CD14-positive monocyte (primary cell): ENCODE results near the gene ANO7. TPM values are rescaled to one million over a fixed set of nuclear protein-coding genes. Genes with fewer than 3 reads are reported as not detected.

Experiments
- DNase-seq, 3 donors: peaks; one replicate each; pipeline ENCODE4 v3.0.0-alpha.2; 2011 to 2022
- H2AFZ ChIP-seq: 2 replicates; pipeline ENCODE4 v1.6.0; 2012; ENCODE audit warnings: mild to moderate bottlenecking, low read depth, low read length, inconsistent platforms; ENCODE audit not compliant: insufficient read depth, poor library complexity, severe bottlenecking
- H3K27ac ChIP-seq, 2 donors: 1 replicate in 1 of 2; 2 replicates in 1 of 2; pipeline ENCODE4 v1.5.1; 2012 to 2013; ENCODE audit warnings: low read length in 2 of 2, control low read depth in 1 of 2, inconsistent platforms in 1 of 2, low read depth in 1 of 2, mild to moderate bottlenecking in 1 of 2
- H3K27me3 ChIP-seq, 2 donors: one replicate each; pipeline versions ENCODE4 v1.6.0 to v1.6.1; 2011 to 2013; ENCODE audit warnings: low read length in 2 of 2; ENCODE audit not compliant: control insufficient read depth in 2 of 2, insufficient read depth in 2 of 2
- H3K36me3 ChIP-seq, 2 donors: replicated peaks in 1 of 2; 1 replicate in 1 of 2; 2 replicates in 1 of 2; pipeline versions ENCODE4 v1.5.1 to v1.6.1; 2012 to 2013; ENCODE audit warnings: low read length in 2 of 2, control low read depth in 1 of 2, inconsistent platforms in 1 of 2, mild to moderate bottlenecking in 1 of 2; ENCODE audit not compliant: insufficient read depth in 2 of 2, control insufficient read depth in 1 of 2
- H3K4me1 ChIP-seq, 2 donors: 1 replicate in 1 of 2; 2 replicates in 1 of 2; pipeline versions ENCODE4 v1.5.1 to v1.6.1; 2012 to 2013; ENCODE audit warnings: low read length in 2 of 2, control low read depth in 1 of 2, inconsistent platforms in 1 of 2, mild to moderate bottlenecking in 1 of 2, moderate library complexity in 1 of 2; ENCODE audit not compliant: insufficient read depth in 2 of 2, control insufficient read depth in 1 of 2
- H3K4me2 ChIP-seq: replicated peaks from 2 replicates; pipeline ENCODE3; 2012; ENCODE audit warnings: low read length, moderate library complexity, mild to moderate bottlenecking; ENCODE audit not compliant: poor library complexity, severe bottlenecking; ENCODE audit errors: extremely low read depth
- H3K4me3 ChIP-seq, 3 experiments: fragments of 200-600 bp in 1 of 3; sonication (generic) in 1 of 3; replicated peaks in 1 of 3; 1 replicate in 2 of 3; 2 replicates in 1 of 3; pipeline ENCODE4 v1.5.1; 2011 to 2013; ENCODE audit warnings: low read length in 3 of 3, mild to moderate bottlenecking in 3 of 3, control low read depth in 2 of 3, low read depth in 2 of 3, inconsistent platforms in 1 of 3, moderate library complexity in 1 of 3
- H3K79me2 ChIP-seq: 2 replicates; pipeline ENCODE4 v1.6.0; 2012; ENCODE audit warnings: mild to moderate bottlenecking, control low read depth, inconsistent platforms, low read length, moderate library complexity; ENCODE audit not compliant: insufficient read depth
- H3K9ac ChIP-seq: 2 replicates; pipeline ENCODE4 v1.6.0; 2017; ENCODE audit warnings: low read length, mild to moderate bottlenecking; ENCODE audit not compliant: insufficient read depth, poor library complexity, severe bottlenecking
- H3K9me3 ChIP-seq, 2 donors: replicated peaks in 1 of 2; 1 replicate in 1 of 2; 2 replicates in 1 of 2; pipeline versions ENCODE4 v1.5.1 to v1.6.1; 2012 to 2013; ENCODE audit warnings: low read length in 2 of 2, control low read depth in 1 of 2; ENCODE audit not compliant: control insufficient read depth in 1 of 2, insufficient read depth in 1 of 2
- H4K20me1 ChIP-seq: 2 replicates; pipeline ENCODE4 v1.6.0; 2012; ENCODE audit warnings: mild to moderate bottlenecking, low read length, control low read depth, moderate library complexity; ENCODE audit not compliant: insufficient read depth
- H3K27ac Mint-ChIP-seq, 7 donors: one replicate each; pipeline ENCODE4 v1.8.0; 2020; ENCODE audit warnings: mild to moderate bottlenecking in 7 of 7, mixed read lengths in 7 of 7, moderate library complexity in 6 of 7, inconsistent platforms in 2 of 7
- H3K27me3 Mint-ChIP-seq, 3 donors: one replicate each; pipeline ENCODE4 v1.8.0; 2021 to 2022; ENCODE audit warnings: low read depth in 3 of 3, mild to moderate bottlenecking in 3 of 3, mixed read lengths in 3 of 3, moderate library complexity in 3 of 3, inconsistent platforms in 1 of 3
- H3K36me3 Mint-ChIP-seq, 2 donors: one replicate each; pipeline ENCODE4 v1.8.0; 2020; ENCODE audit warnings: mixed read lengths in 2 of 2, inconsistent platforms in 1 of 2, mild to moderate bottlenecking in 1 of 2
- H3K4me1 Mint-ChIP-seq: one replicate; pipeline ENCODE4 v1.8.0; 2020; ENCODE audit warnings: mild to moderate bottlenecking, mixed read lengths
- H3K4me3 Mint-ChIP-seq, 2 donors: one replicate each; pipeline ENCODE4 v1.8.0; 2020; ENCODE audit warnings: mild to moderate bottlenecking in 2 of 2, mixed read lengths in 2 of 2, moderate library complexity in 1 of 2
- H3K9me3 Mint-ChIP-seq, 7 donors: one replicate each; pipeline ENCODE4 v1.8.0; 2020 to 2022; ENCODE audit warnings: mixed read lengths in 7 of 7, mild to moderate bottlenecking in 6 of 7, moderate library complexity in 6 of 7, inconsistent platforms in 2 of 7
- WGBS: methylation state at CpG from one replicate; pipeline ENCODE4 v1.1.5; 2013; ENCODE audit warnings: missing lambda C conversion rate; ENCODE audit not compliant: insufficient coverage; 5-methylcytosine and 5-hydroxymethylcytosine counted together
- intact Hi-C, 2 donors: fragments of 100-400 bp; cut with micrococcal nuclease; formaldehyde crosslinking; loops; one replicate each; pipeline versions ENCODE4 v1.15.0 to v1.15.1; 2023
- polyA plus RNA-seq, 3 donors: library from polyadenylated mRNA; depleted of rRNA in 1 of 3; unstranded in 2 of 3; stranded (reverse) in 1 of 3; fragments of 300-500 nt in 2 of 3; fragments of >200 nt in 1 of 3; fragmentation: Illumina TruSeq in 2 of 3; gene quantifications; 1 replicate in 2 of 3; 2 replicates in 1 of 3; pipeline ENCODE4 v1.2.3, GENCODE V29; 2012 to 2021
- TF ChIP-seq, protein P1 (sequence below): fragments of 200-600 bp; IDR thresholded peaks from one replicate; pipeline ENCODE4 v1.8.0; 2022; ENCODE audit warnings: antibody characterized with exemption, mild to moderate bottlenecking

Gene ANO7
- polyA plus RNA-seq, 3 donors, result 0.03 TPM; not detected in 2

DNA sequence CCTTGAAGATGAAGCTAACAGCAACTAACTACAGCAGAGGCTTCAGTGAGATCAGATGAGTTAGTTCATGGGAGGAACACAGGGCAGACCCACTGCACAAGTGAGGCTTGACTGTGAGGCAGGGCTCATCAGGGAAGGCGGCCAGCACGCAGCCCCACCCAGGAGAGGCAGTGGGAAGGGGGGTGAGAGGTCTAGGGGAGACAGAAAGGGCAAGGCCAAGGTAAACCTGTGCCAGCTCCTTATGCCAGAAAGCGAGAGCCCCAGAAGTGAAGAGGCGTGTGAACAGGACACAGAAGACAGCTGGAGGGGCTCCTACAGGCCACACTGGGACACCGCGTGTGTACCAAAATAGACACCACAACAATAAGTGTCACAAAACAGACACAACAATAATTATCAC is 48.6 kb downstream of the ANO7 start:
- Histone ChIP-seq H2AFZ (no peak overlapping the region), H3K4me2 (no peak overlapping the region), H3K4me3 (no peak overlapping the region), H3K4me1 (no peaks in the 10 kb centered on the region), H3K27ac (no peak overlapping the region), H3K9me3 (no peaks in the 10 kb centered on the region), H3K36me3 (peaks cover 96 to 100% of the 10 kb centered on the region in 2 donors), H3K27me3 (no peaks in the 10 kb centered on the region), H3K9ac (no peak overlapping the region), H3K79me2 (no peaks in the 10 kb centered on the region), H4K20me1 (peaks cover 24% of the 10 kb centered on the region)
- Mint-ChIP-seq H3K27me3 (no peaks in the 10 kb centered on the region), H3K27ac (peak overlapping the region in 1 of 7 donors; percentile 4), H3K9me3 (no peaks in the 10 kb centered on the region), H3K4me3 (no peak overlapping the region), H3K4me1 (no peaks in the 10 kb centered on the region), H3K36me3 (peaks cover 96 to 99% of the 10 kb centered on the region in 2 donors)
- 96% methylated on average over 3 of the region's 6 CpGs for WGBS
- TF ChIP-seq, protein P1, sequence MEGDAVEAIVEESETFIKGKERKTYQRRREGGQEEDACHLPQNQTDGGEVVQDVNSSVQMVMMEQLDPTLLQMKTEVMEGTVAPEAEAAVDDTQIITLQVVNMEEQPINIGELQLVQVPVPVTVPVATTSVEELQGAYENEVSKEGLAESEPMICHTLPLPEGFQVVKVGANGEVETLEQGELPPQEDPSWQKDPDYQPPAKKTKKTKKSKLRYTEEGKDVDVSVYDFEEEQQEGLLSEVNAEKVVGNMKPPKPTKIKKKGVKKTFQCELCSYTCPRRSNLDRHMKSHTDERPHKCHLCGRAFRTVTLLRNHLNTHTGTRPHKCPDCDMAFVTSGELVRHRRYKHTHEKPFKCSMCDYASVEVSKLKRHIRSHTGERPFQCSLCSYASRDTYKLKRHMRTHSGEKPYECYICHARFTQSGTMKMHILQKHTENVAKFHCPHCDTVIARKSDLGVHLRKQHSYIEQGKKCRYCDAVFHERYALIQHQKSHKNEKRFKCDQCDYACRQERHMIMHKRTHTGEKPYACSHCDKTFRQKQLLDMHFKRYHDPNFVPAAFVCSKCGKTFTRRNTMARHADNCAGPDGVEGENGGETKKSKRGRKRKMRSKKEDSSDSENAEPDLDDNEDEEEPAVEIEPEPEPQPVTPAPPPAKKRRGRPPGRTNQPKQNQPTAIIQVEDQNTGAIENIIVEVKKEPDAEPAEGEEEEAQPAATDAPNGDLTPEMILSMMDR, result no peak
- DNase-seq, result no peak
- intact Hi-C loops, result no loop called here

DNA sequence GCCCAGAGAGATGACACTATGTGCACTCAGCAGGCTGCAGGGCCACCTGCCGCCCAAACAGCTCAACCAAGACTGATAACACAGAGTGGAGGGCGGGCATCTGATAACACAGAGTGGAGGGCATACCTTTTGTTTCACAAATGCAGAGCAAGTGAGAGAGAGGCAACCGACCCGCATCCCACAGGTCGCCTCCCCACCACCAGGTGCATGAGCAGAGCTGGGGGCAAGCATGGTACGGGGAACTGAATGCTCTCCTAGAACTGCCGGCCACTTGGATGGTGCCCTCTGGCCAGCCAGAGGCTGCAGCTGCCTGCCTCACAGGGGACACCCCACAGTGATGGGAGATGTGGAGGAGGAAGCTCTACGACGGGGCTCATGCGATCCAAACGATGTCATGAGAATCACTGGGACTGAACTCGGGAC is 49.5 kb downstream of the ANO7 start:
- H4K20me1 ChIP-seq, result peaks cover 30% of the 10 kb centered on the region
- H3K27me3 Mint-ChIP-seq, result no peaks in the 10 kb centered on the region

More for the DNA sequence above, 49.5 kb downstream of the ANO7 start:
- Histone ChIP-seq H3K36me3 (peaks cover 96 to 100% of the 10 kb centered on the region in 2 donors), H3K4me2 (no peak overlapping the region), H2AFZ (no peak overlapping the region), H3K27me3 (no peaks in the 10 kb centered on the region), H3K4me1 (no peaks in the 10 kb centered on the region), H3K27ac (no peak overlapping the region), H3K9ac (no peak overlapping the region), H3K9me3 (no peaks in the 10 kb centered on the region), H3K79me2 (no peaks in the 10 kb centered on the region), H3K4me3 (no peak overlapping the region)
- Mint-ChIP-seq H3K9me3 (no peaks in the 10 kb centered on the region), H3K36me3 (peaks cover 97 to 100% of the 10 kb centered on the region in 2 donors), H3K4me1 (no peaks in the 10 kb centered on the region), H3K4me3 (no peak overlapping the region), H3K27ac (peak overlapping the region in 1 of 7 donors; percentile 37)
- 97% methylated on average over 9 of the region's 12 CpGs for WGBS
- intact Hi-C loops, result no loop called here
- TF ChIP-seq, protein P1, result no peak
- no peak for DNase-seq
